GM12878 (cell line): ENCODE measurements around the gene HAO1. TPM values are rescaled to one million over a fixed set of nuclear protein-coding genes. Genes with fewer than 3 reads are reported as not detected.

Source experiments
- ATAC-seq: fragments of 200-7000 bp; cut with Tn5 transposase; 3 replicates; pipeline ENCODE4 v1.9.1; 2020; ENCODE audit warnings: mild to moderate bottlenecking, moderate library complexity
- BruUV-seq: library from RNA; stranded (reverse); fragments of 400-500 nt; replicated peaks from 2 replicates; lab custom pipeline; 2021; lab: Mats Ljungman, UMichigan
- CTCF ChIA-PET: fragments of 300-600 bp; sonication (Branson Sonifier 250); formaldehyde crosslinking; extraction: SDS; loops from one replicate; lab custom pipeline; 2021; ENCODE audit warnings: inconsistent platforms; lab: Yijun Ruan, JAX
- POLR2A ChIA-PET: fragments of 350-600 bp; formaldehyde crosslinking; extraction: SDS; loops from one replicate; lab custom pipeline; 2021; ENCODE audit warnings: inconsistent platforms; lab: Charles Lee
- RAD21 ChIA-PET: fragments of 300-600 bp; sonication (Branson Sonifier 250); formaldehyde crosslinking; loops from one replicate; lab custom pipeline; 2023; ENCODE audit warnings: antibody characterized with exemption; ENCODE audit not compliant: unreplicated experiment; lab: Charles Lee
- SMC1A ChIA-PET: fragments of 300-600 bp; sonication (Branson Sonifier 250); formaldehyde crosslinking; loops from one replicate; lab custom pipeline; 2023; ENCODE audit not compliant: unreplicated experiment, uncharacterized antibody; lab: Charles Lee
- DNase-seq: peaks from one replicate; pipeline ENCODE4 v3.0.0-alpha.2; 2011; ENCODE audit warnings: low read depth, low spot score
- FAIRE-seq: peaks from 3 replicates; lab custom pipeline; 2011; peaks lifted over from hg19 to GRCh38; lab: Jason Lieb, UNC
- H2AFZ ChIP-seq: 2 replicates; pipeline ENCODE4 v1.6.0; 2011; ENCODE audit warnings: low read depth, low read length, control low read depth; ENCODE audit not compliant: control insufficient read depth
- H3K27ac ChIP-seq: 2 replicates; pipeline ENCODE4 v1.5.1; 2011; ENCODE audit warnings: control low read depth; ENCODE audit not compliant: control insufficient read depth, insufficient read depth
- H3K27me3 ChIP-seq, 2 experiments: replicated peaks in 1 of 2; 2 replicates each; pipeline versions ENCODE4 v1.6.0 to v1.6.1; 2011; ENCODE audit warnings: low read length in 1 of 2; ENCODE audit not compliant: control insufficient read depth in 2 of 2, insufficient read depth in 2 of 2
- H3K36me3 ChIP-seq, 2 experiments: 2 replicates each; pipeline ENCODE4 v1.5.1; 2011; ENCODE audit warnings: low read length in 1 of 2; ENCODE audit not compliant: control insufficient read depth in 2 of 2, insufficient read depth in 2 of 2
- H3K4me1 ChIP-seq: 2 replicates; pipeline ENCODE4 v1.6.1; 2011; ENCODE audit warnings: mild to moderate bottlenecking, low read length, moderate library complexity, mixed read lengths; ENCODE audit not compliant: control insufficient read depth, insufficient read depth
- H3K4me2 ChIP-seq: 2 replicates; pipeline ENCODE4 v1.6.0; 2011; ENCODE audit warnings: control low read depth; ENCODE audit not compliant: control insufficient read depth, insufficient read depth
- H3K4me3 ChIP-seq: fragments of 200-600 bp; sonication (generic); 2 replicates; pipeline ENCODE4 v1.5.1; 2016
- H3K79me2 ChIP-seq: 2 replicates; pipeline ENCODE4 v1.6.0; 2011; ENCODE audit warnings: low read length; ENCODE audit not compliant: control insufficient read depth, insufficient read depth
- H3K9ac ChIP-seq: 2 replicates; pipeline ENCODE4 v1.8.0; 2011; ENCODE audit warnings: low read length, control low read depth, mixed read lengths; ENCODE audit not compliant: control insufficient read depth, insufficient read depth
- H3K9me3 ChIP-seq: replicated peaks from 3 replicates; pipeline ENCODE4 v1.5.1; 2011; ENCODE audit warnings: mild to moderate bottlenecking, low read length; ENCODE audit not compliant: control insufficient read depth, insufficient read depth
- H4K20me1 ChIP-seq: 2 replicates; pipeline ENCODE4 v1.6.0; 2011; ENCODE audit not compliant: control insufficient read depth, insufficient read depth
- CHD4 ChIP-seq: fragments of 200-600 bp; sonication (generic); IDR thresholded peaks from 2 replicates; pipeline ENCODE4 v1.6.1; 2016; ENCODE audit warnings: mild to moderate bottlenecking
- RAD51 ChIP-seq: fragments of 450-650 bp; IDR thresholded peaks from 2 replicates; pipeline ENCODE4 v1.6.1; 2016; ENCODE audit warnings: moderate library complexity, mild to moderate bottlenecking, inconsistent platforms
- RELA ChIP-seq: fragments of 450-650 bp; IDR thresholded peaks from 2 replicates; pipeline ENCODE4 v1.8.0; 2014; ENCODE audit warnings: borderline replicate concordance; ENCODE audit not compliant: partially characterized antibody
- RFX5 ChIP-seq: IDR thresholded peaks from 2 replicates; pipeline ENCODE4 v1.6.1; 2011; ENCODE audit warnings: low read depth, low read length, improper control_type of control experiment
- SPI1 ChIP-seq: IDR thresholded peaks from 2 replicates; pipeline ENCODE4 v1.6.1; 2011; ENCODE audit warnings: low read depth, mild to moderate bottlenecking, low read length, moderate library complexity, borderline replicate concordance; ENCODE audit not compliant: insufficient read depth
- YY1 ChIP-seq: IDR thresholded peaks from 2 replicates; pipeline ENCODE4 v1.6.1; 2011; ENCODE audit warnings: low read depth, mild to moderate bottlenecking, low read length
- WGBS: methylation state at CpG from one replicate; pipeline ENCODE4 v1.1.6; 2016; ENCODE audit warnings: low lambda C conversion rate; ENCODE audit not compliant: insufficient replicate concordance, insufficient coverage; ENCODE audit errors: missing lambda C conversion rate; 5-methylcytosine and 5-hydroxymethylcytosine counted together
- in situ Hi-C: fragments of 300-500 bp; cut with MboI; formaldehyde crosslinking; loops from 9 replicates; pipeline ENCODE4 v1.14.3; 2018; ENCODE audit warnings: mixed read lengths
- intact Hi-C: fragments of 100-400 bp; cut with micrococcal nuclease; formaldehyde crosslinking; loops from one replicate; pipeline ENCODE4 v1.14.2; 2022; ENCODE audit not compliant: unreplicated experiment
- polyA plus RNA-seq, 11 experiments: library from polyadenylated mRNA; depleted of rRNA in 4 of 11; unstranded in 6 of 11; stranded (reverse) in 5 of 11; fragments of >200 nt; fragmentation: Nextera tagmentation in 4 of 11; fragmentation: Illumina TruSeq in 1 of 11; extraction: Ambion mirVana in 4 of 11; extraction: Trizol in 1 of 11; gene quantifications; 1 replicate in 1 of 11; 2 replicates in 10 of 11; pipeline versions ENCODE4 v1.2.1 to v1.2.3, GENCODE V29; 2011 to 2016; ENCODE audit warnings: inconsistent platforms in 2 of 11, missing spikeins in 2 of 11, low read depth in 1 of 11
- total RNA-seq, 4 experiments: library from RNA; depleted of rRNA in 3 of 4; stranded (reverse); fragments of >200 nt in 3 of 4; fragmentation: Illumina TruSeq in 1 of 4; extraction: Trizol in 1 of 4; gene quantifications; 2 replicates each; pipeline versions ENCODE4 v1.2.1 to v1.2.3, GENCODE V29; 2013 to 2021
- TF ChIP-seq, protein P1 (sequence below): fragments of 450-650 bp; IDR thresholded peaks from 2 replicates; pipeline ENCODE4 v1.6.1; 2017; ENCODE audit warnings: mild to moderate bottlenecking, low read depth, inconsistent platforms; ENCODE audit not compliant: poor library complexity, severe bottlenecking
- TF ChIP-seq, protein P2 (sequence below): fragments of 450-650 bp; IDR thresholded peaks from 2 replicates; pipeline ENCODE4 v1.6.1; 2018; ENCODE audit warnings: mild to moderate bottlenecking, low read depth, moderate library complexity; ENCODE audit not compliant: partially characterized antibody
- TF ChIP-seq, protein P3 (sequence below): IDR thresholded peaks from 2 replicates; pipeline ENCODE4 v1.6.1; 2011; ENCODE audit warnings: low read depth, mild to moderate bottlenecking, low read length, moderate library complexity, borderline replicate concordance; ENCODE audit errors: extremely low read depth

Gene HAO1
- total and polyA plus RNA-seq, 10 of the 15 experiments (the other 5 are each of a cell fraction or from before 2014, with no cell fraction given): 0.03 to 0.29 (median 0.05) TPM; not detected in 7

DNA sequence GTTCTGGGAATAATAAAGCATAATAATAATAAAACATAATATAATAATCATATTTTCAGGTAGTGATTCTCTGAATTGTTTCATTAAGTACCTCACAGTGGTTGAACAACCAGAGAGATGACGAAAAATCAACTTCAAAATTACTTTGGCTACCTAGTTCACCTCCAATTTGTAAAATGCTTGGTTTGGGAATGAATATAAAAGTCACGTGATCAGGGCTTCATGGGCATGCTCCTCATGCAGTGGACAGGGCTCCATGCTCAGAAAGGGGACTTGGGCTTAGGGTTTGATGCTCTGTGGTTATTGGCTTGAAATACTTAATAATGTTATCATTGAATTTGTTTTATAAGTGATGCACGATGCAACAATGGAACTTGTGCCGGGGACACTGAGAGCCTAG is 58.2 kb downstream of the HAO1 start:
- no peaks in the 10 kb centered on the region for H4K20me1 ChIP-seq
- H3K9me3 ChIP-seq: no peaks in the 10 kb centered on the region
- H3K4me2 ChIP-seq: no peak overlapping the region
- DNase-seq: no peak
- CTCF ChIA-PET: no interaction called here
- no peak overlapping the region for H3K9ac ChIP-seq
- POLR2A ChIA-PET: no interaction called here
- H3K4me1 ChIP-seq: no peaks in the 10 kb centered on the region
- no peak for ATAC-seq
- intact Hi-C loops: no loop called here
- in situ Hi-C loops: no loop called here
- FAIRE-seq: no peak
- WGBS: 0% methylated on average over 4 of the region's 4 CpGs
- RAD21 ChIA-PET: no interaction called here
- SMC1A ChIA-PET: no interaction called here
- no peak overlapping the region for H2AFZ ChIP-seq
- H3K36me3 ChIP-seq: no peaks in the 10 kb centered on the region
- H3K27me3 ChIP-seq: no peaks in the 10 kb centered on the region
- H3K27ac ChIP-seq: no peak overlapping the region
- no peaks in the 10 kb centered on the region for H3K79me2 ChIP-seq
- no TSS peak for BruUV-seq
- H3K4me3 ChIP-seq: no peak overlapping the region
- TF ChIP-seq RAD51 (peak; percentile 68; the same call in 1 of the 2 replicates), SPI1 (no peak), YY1 (no peak)
- TF ChIP-seq, protein P1, sequence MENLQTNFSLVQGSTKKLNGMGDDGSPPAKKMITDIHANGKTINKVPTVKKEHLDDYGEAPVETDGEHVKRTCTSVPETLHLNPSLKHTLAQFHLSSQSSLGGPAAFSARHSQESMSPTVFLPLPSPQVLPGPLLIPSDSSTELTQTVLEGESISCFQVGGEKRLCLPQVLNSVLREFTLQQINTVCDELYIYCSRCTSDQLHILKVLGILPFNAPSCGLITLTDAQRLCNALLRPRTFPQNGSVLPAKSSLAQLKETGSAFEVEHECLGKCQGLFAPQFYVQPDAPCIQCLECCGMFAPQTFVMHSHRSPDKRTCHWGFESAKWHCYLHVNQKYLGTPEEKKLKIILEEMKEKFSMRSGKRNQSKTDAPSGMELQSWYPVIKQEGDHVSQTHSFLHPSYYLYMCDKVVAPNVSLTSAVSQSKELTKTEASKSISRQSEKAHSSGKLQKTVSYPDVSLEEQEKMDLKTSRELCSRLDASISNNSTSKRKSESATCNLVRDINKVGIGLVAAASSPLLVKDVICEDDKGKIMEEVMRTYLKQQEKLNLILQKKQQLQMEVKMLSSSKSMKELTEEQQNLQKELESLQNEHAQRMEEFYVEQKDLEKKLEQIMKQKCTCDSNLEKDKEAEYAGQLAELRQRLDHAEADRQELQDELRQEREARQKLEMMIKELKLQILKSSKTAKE: no peak

DNA sequence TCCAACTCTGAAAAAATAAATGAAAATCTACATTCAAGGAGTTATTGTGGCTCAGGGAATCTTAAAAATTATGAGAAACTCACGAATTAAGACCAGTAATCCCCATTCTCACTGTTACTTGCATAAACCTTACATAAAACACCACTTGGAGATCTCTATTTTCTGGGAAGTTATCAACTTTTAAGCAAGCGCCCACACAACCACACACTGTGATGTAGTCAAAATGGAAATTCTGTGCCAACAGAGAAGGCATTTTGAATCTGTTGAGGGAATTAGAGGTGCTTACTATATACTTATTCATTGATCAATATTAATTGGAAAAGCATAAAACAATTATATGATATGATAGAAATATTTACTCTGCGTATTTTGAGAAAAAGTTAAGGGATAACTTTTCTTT is 58.7 kb downstream of the HAO1 start:
- no TSS peak for BruUV-seq
- Histone ChIP-seq H3K9me3 (no peaks in the 10 kb centered on the region), H3K27ac (no peak overlapping the region), H3K27me3 (no peaks in the 10 kb centered on the region), H4K20me1 (no peaks in the 10 kb centered on the region), H3K4me3 (no peak overlapping the region), H3K4me2 (no peak overlapping the region), H2AFZ (no peak overlapping the region), H3K79me2 (no peaks in the 10 kb centered on the region), H3K4me1 (no peaks in the 10 kb centered on the region), H3K36me3 (no peaks in the 10 kb centered on the region), H3K9ac (no peak overlapping the region)
- no peak for DNase-seq
- RAD21 ChIA-PET: no interaction called here
- in situ Hi-C loops (no loop called here), intact Hi-C loops (no loop called here)
- 18% methylated on average over 3 of the region's 3 CpGs for WGBS
- TF ChIP-seq RFX5 (no peak), RELA (no peak), CHD4 (no peak)
- TF ChIP-seq, protein P2, sequence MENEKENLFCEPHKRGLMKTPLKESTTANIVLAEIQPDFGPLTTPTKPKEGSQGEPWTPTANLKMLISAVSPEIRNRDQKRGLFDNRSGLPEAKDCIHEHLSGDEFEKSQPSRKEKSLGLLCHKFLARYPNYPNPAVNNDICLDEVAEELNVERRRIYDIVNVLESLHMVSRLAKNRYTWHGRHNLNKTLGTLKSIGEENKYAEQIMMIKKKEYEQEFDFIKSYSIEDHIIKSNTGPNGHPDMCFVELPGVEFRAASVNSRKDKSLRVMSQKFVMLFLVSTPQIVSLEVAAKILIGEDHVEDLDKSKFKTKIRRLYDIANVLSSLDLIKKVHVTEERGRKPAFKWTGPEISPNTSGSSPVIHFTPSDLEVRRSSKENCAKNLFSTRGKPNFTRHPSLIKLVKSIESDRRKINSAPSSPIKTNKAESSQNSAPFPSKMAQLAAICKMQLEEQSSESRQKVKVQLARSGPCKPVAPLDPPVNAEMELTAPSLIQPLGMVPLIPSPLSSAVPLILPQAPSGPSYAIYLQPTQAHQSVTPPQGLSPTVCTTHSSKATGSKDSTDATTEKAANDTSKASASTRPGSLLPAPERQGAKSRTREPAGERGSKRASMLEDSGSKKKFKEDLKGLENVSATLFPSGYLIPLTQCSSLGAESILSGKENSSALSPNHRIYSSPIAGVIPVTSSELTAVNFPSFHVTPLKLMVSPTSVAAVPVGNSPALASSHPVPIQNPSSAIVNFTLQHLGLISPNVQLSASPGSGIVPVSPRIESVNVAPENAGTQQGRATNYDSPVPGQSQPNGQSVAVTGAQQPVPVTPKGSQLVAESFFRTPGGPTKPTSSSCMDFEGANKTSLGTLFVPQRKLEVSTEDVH: no peak
- TF ChIP-seq, protein P3, sequence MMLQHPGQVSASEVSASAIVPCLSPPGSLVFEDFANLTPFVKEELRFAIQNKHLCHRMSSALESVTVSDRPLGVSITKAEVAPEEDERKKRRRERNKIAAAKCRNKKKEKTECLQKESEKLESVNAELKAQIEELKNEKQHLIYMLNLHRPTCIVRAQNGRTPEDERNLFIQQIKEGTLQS: no peak
- CTCF ChIA-PET: no interaction called here
- FAIRE-seq: no peak
- no peak for ATAC-seq
- SMC1A ChIA-PET: no interaction called here
- POLR2A ChIA-PET: no interaction called here
